Endothelial cell of umbilical vein (primary cell): Measurements from ENCODE around the gene SH3RF3.

ENCODE experiments used
- MYC ChIP-seq: IDR thresholded peaks from one replicate; pipeline ENCODE4 v1.6.1; 2011; ENCODE audit warnings: mild to moderate bottlenecking, low read depth, low read length
- POLR2AphosphoS5 ChIP-seq: IDR thresholded peaks from 2 replicates; pipeline ENCODE4 v1.6.1; 2012; ENCODE audit warnings: low read depth, mild to moderate bottlenecking, control low read depth, low read length, moderate library complexity; ENCODE audit not compliant: insufficient read depth
- TF ChIP-seq, protein P1 (sequence below), 2 donors: IDR thresholded peaks; 1 replicate in 1 of 2; 2 replicates in 1 of 2; pipeline ENCODE4 v1.5.1; 2011; ENCODE audit warnings: low read length in 2 of 2, mild to moderate bottlenecking in 2 of 2, moderate library complexity in 2 of 2, control low read depth in 1 of 2, inconsistent platforms in 1 of 2, low read depth in 1 of 2; ENCODE audit not compliant: insufficient read depth in 1 of 2; ENCODE audit errors: extremely low read depth in 1 of 2
- TF ChIP-seq, protein P2 (sequence below): IDR thresholded peaks from 2 replicates; pipeline ENCODE4 v1.6.1; 2011; ENCODE audit not compliant: insufficient read depth, insufficient read length

DNA sequence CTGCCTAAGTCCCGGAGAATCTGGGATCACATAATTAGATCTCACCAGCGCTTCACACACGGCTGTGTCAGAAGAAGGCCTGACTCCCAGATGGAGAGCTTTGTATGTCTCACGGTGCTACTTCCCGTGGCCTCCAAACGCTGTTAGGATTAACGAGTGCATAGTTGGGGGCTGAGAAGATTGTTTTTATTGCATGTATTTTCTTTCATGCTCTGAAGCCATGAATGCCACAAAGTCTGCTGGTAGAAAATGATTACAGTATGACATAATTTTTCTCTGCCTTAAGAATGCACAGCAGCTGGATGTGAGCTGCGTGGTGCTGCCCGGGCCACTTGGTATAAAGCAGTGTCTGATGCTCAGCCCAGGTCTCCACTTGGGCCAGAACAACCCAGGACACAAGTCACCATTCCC lies 318.3 kb downstream of the SH3RF3 start:
- TF ChIP-seq, protein P1, sequence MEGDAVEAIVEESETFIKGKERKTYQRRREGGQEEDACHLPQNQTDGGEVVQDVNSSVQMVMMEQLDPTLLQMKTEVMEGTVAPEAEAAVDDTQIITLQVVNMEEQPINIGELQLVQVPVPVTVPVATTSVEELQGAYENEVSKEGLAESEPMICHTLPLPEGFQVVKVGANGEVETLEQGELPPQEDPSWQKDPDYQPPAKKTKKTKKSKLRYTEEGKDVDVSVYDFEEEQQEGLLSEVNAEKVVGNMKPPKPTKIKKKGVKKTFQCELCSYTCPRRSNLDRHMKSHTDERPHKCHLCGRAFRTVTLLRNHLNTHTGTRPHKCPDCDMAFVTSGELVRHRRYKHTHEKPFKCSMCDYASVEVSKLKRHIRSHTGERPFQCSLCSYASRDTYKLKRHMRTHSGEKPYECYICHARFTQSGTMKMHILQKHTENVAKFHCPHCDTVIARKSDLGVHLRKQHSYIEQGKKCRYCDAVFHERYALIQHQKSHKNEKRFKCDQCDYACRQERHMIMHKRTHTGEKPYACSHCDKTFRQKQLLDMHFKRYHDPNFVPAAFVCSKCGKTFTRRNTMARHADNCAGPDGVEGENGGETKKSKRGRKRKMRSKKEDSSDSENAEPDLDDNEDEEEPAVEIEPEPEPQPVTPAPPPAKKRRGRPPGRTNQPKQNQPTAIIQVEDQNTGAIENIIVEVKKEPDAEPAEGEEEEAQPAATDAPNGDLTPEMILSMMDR (IDR thresholded peaks at IDR 0.05; ENCODE audit: extremely low read depth in 1 of 2, insufficient read depth in 1 of 2, low read depth in 1 of 2, low read length in 2 of 2): no peak
- no peak for TF ChIP-seq MYC
- TF ChIP-seq, protein P2, sequence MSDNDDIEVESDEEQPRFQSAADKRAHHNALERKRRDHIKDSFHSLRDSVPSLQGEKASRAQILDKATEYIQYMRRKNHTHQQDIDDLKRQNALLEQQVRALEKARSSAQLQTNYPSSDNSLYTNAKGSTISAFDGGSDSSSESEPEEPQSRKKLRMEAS: no peak
- no peak for TF ChIP-seq POLR2AphosphoS5
